GM21529 (cell line): ENCODE results near the gene WNT6.
"Not testable (repeated sequence)": the region's sequence is repeated elsewhere in the genome, so short reads cannot be mapped to it uniquely, and the experiment has no call there.

Source experiments
- ATAC-seq: cut with Tn5 transposase; IDR thresholded peaks from one replicate; pipeline ENCODE4 v1.9.1; 2021; ENCODE audit not compliant: unreplicated experiment

Gene WNT6

GRCh38 chr2:218829868-218830451 lies 29.6 kb upstream of the WNT6 start:
- ATAC-seq: no peak

DNA sequence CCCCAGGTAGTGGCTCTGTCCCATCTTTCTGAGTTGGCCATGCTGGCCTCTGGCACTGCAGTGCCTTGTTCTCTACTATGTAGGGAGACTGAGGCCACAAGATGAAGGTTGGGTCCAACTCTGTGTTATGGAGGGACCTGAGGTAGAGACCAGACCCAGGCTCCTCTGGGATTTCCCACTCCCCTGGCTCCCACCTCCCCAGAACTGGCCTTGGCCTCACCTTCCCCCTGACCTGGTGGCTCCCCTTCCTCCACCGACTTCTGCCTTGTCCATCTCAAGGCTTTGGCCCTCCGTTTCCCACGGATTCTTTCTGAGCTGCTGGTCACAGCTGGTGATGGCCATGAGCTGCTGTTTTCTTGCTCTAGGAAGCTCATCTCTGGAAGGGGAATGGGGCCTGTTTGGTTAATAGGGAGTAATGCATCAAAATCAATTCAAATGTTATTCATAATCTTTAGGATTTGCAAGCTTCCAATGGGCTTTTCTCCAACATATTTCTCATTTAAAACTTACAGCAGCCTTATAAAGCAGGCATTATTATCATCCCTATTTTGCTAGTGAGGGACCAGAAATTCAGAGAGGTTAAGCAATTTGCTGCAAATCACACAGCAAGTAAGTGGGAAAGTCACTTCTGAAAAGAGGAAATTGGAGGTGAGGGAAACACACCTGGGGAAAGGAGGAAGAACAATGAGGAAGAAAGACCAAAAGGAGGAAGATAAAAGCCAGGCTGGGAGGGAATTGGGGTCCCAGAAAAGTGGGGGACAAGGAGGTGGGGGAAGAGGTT lies 28.9 kb upstream of the WNT6 start:
- no peak for ATAC-seq

DNA sequence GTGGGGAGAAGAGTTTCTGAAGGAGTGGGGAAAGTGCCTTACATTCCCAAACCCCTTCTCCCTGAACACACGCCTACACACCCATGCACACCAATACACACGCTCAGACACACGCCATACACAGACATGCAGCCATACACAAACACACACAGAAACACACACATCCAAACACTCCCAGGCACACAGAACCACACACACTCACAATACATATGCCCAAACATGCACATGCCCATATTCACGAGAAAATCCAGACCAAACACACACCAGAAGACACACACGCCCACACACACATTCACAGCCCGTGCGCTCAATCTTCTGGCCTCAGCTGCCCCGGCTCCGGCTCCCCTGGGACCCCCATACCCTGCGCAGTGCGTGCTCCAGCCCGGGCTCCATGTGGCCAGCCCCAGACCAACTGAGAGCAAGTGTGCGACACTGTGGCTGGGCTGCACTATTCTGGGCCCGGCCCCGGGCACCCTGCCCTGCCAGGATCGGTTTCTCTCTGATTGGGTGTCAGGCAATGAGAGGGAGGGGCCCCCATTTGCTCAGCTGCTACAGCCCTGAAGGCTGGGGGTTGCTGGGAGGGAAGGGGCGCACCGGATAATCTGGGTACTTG lies 28.1 kb upstream of the WNT6 start, which contains the start of gene PRKAG3:
TSS of gene PRKAG3 (minus strand) at position 426 of the 613 bp plus-strand sequence.
- no peak for ATAC-seq

DNA sequence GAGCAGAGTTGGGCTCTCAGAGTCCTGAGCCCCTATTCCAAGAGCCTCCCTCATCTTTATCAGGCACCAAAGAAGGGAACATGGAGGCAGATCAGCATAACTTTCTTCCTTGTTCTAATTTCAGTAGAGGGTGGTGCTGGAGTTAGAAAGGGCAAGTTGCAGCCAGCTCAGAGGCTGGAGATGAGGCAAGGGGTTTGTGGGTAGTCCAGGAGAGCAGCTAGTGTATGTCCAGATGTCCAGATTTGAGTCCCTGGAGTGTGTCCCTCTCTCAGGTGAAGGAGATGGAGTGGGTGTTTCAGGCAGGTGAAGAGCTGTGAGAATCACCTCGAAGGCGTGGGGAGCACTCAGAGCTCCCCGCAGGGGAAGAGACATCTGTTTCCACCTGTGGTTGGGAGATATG lies 27.5 kb upstream of the WNT6 start:
- ATAC-seq: no peak

GRCh38 chr2:218832520-218832919 lies 27.1 kb upstream of the WNT6 start:
- ATAC-seq: no peak

GRCh38 chr2:218833023-218833609 lies 26.5 kb upstream of the WNT6 start:
- no peak for ATAC-seq

DNA sequence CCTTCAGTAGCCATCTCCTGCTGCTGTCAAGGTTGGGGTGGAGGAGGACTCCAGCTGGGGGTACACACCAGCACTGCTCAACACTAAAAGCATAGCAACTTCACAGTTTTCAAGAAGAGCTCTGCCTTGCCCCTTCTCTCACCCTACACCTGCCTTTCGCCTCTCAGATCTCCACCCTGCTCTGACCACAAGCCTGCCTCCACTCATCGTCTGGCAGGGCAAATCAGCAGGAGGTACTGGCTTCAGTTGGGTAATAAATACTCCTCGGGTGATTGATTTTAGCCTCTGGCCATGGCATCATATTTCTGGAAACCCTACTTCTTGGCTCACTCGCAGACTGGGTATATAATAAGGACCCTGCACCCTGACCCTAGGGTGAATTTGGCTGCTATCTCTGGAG lies 24.9 kb upstream of the WNT6 start:
- ATAC-seq: no peak

DNA sequence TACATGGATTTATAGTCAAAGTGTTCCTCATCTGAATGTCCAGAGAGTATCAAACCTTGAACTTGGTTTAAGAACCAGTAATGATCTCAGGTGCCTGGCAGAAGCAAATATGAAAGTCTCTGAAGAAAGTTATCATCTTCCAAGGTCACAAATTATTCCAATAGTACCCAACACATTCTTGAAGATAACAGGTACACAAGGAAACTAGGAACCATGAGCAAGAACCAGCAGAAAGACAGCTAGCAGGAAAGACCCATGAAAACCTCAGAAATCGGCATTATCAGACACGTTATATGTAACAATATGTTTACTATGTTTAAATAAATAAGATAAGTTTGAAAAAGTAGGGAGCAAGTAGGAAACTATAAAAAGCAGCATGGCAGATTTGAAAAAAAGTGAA lies 22.1 kb upstream of the WNT6 start:
- ATAC-seq: no peak

DNA sequence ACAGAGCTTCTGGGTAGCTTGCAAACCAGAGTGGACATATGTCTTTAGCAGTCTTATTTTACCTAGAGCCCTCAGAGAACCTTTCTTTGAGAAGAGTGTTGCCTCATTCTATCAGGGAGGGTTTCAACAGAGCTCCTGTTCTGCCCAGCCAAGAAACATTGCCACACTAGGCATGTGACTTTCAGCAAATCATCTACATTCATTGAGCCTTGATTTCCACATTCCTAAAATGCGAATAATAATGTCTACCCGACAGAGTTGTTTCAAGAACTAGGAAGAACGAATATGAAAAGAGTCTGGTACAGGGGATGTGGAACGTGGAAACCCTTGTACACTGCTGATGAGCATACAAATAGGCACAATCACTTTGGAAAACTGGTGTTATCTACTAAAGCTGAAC lies 20.2 kb upstream of the WNT6 start:
- ATAC-seq: no peak

- no peak for ATAC-seq
Observed at GRCh38 chr2:218839888-218840287, 19.7 kb upstream of the WNT6 start.

GRCh38 chr2:218844334-218844733 lies 15.3 kb upstream of the WNT6 start:
- not testable (repeated sequence) for ATAC-seq

DNA sequence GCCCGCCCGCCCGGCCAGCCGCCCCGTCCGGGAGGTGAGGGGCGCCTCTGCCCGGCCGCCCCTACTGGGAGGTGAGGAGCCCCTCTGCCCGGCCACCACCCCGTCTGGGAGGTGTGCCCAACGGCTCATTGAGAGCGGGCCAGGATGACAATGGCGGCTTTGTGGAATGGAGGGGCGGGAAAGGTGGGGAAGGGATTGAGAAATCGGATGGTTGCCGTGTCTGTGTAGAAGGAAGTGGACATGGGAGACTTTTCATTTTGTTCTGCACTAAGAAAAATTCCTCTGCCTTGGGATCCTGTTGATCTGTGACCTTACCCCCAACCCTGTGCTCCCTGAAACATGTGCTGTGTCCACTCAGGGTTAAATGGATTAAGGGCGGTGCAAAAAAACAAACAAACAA lies 12.6 kb upstream of the WNT6 start:
- not testable (repeated sequence) for ATAC-seq

DNA sequence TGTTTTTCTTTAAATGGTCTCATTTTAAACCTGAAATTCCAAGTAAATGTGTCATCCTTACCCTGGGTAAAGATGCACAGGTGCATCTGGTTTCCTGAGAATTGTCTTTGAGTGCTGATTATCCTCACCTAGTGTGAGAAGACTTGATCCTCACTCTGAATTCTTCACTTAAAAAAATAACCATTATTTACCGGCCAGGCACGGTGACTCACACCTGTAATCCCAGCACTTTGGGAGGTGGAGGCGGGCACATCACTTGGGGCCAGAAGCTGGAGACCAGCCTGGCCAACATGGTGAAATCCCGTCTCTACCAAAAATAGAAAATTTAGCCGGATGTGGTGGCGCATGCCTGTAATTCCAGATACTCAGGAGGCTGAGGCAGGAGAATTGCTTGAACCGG lies 9.9 kb upstream of the WNT6 start:
- ATAC-seq: no peak

- ATAC-seq: no peak
Observed at GRCh38 chr2:218850796-218851195, 8.8 kb upstream of the WNT6 start.

- no peak for ATAC-seq
Observed at GRCh38 chr2:218851286-218851685, 8.3 kb upstream of the WNT6 start.

GRCh38 chr2:218852911-218853667 lies 6.5 kb upstream of the WNT6 start:
- no peak for ATAC-seq

- ATAC-seq: no peak
Observed at GRCh38 chr2:218853766-218854165, 5.8 kb upstream of the WNT6 start.

GRCh38 chr2:218854860-218855259 lies 4.7 kb upstream of the WNT6 start:
- no peak for ATAC-seq

DNA sequence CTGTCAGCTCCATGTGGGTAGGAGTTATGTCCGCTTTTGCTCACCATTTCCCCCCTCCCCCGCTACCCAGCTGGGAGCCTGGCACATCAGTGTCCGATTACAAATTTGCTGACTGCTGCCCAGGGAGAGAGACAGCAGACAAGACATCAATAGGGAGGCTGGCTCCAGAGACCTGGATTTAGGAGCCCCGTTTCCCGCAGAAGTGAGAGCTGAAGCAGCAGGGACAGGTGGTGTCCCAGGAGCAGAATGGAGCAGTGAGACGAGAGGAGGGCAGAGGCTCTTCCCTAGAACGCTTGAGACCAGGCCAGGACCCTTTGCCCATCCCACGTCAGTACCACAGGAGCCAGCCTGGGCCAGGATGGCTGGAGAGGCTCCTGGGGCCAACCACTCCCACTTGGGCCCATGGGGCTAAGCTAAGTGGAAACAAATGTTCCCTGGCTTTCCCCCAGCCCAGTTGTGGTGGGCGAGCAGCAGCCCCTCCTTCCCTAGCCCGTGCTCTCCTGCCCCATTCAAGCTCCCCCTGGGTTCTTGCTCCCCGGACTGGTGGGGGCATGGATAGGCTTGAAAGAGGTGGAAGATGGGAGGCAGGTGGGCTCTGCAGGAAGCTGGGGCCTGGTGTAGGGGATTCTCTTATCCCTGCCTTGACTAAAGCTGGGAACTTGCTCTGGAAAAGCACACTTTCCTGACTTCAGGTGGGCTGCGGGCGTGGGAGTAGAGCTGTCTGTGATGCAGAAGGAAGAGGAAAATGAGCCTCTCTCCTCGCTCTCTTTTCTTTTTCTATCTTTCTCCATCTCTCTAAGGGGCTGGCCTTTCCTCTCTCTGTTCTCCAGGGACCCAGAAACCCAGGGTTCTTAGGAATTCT lies 4.1 kb upstream of the WNT6 start:
- ATAC-seq: no peak

GRCh38 chr2:218856167-218856895 lies 3.3 kb upstream of the WNT6 start:
- no peak for ATAC-seq
